ENCODE measurements around the gene SLC35G6.

The SLC35G6 gene

DNA sequence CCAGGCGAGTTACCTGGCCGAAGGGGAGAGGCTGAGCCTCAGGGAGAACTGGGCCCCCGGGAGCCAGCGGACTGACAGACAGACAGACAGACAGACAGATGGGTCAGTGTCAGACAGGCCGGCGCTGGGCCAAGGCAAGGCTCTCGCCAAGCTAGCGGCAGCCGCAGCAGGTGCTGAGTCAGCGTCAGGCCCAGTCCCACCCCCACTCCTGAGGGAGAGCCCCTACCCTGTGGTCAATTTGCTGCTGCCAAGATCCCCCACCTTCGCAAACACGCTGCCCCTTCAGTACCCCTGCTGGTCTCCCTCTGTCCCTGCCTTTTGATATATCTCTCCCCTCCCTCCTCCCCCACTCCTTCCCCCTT, 40.4 kb upstream of the SLC35G6 start:
- H3K27me3 ChIP-seq (ENCODE audit: insufficient read depth, low read length, poor library complexity): peaks cover 2% of the 10 kb centered on the region
- peaks cover 4% of the 10 kb centered on the region; the same call in 1 of the 2 replicates for H3K36me3 ChIP-seq (ENCODE audit: insufficient read depth, low read length)
- no peak overlapping the region for H3K4me2 ChIP-seq (ENCODE audit: insufficient read depth, low read length)
- H2AFZ ChIP-seq (ENCODE audit: low read depth, low read length): no peak overlapping the region
- ATAC-seq (ENCODE audit: insufficient read depth, low read depth): no peak
- no peak for DNase-seq
- H3K9me3 ChIP-seq (ENCODE audit: insufficient read depth, low read length, severe bottlenecking): no peaks in the 10 kb centered on the region
- H3K27ac ChIP-seq (ENCODE audit: low read length): no peak overlapping the region
- TF ChIP-seq EZH2 (IDR thresholded peaks at IDR 0.05; ENCODE audit: borderline replicate concordance, low read depth, low read length, severe bottlenecking): no peak
- TF ChIP-seq, protein P1, sequence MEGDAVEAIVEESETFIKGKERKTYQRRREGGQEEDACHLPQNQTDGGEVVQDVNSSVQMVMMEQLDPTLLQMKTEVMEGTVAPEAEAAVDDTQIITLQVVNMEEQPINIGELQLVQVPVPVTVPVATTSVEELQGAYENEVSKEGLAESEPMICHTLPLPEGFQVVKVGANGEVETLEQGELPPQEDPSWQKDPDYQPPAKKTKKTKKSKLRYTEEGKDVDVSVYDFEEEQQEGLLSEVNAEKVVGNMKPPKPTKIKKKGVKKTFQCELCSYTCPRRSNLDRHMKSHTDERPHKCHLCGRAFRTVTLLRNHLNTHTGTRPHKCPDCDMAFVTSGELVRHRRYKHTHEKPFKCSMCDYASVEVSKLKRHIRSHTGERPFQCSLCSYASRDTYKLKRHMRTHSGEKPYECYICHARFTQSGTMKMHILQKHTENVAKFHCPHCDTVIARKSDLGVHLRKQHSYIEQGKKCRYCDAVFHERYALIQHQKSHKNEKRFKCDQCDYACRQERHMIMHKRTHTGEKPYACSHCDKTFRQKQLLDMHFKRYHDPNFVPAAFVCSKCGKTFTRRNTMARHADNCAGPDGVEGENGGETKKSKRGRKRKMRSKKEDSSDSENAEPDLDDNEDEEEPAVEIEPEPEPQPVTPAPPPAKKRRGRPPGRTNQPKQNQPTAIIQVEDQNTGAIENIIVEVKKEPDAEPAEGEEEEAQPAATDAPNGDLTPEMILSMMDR (IDR thresholded peaks at IDR 0.05; ENCODE audit: borderline replicate concordance, extremely low read depth, low read length, poor library complexity, severe bottlenecking): no peak
- peaks cover 23% of the 10 kb centered on the region for H3K4me1 ChIP-seq (ENCODE audit: insufficient read depth, low read length)
- H3K4me3 ChIP-seq (ENCODE audit: low read depth in 1 of 2, low read length in 2 of 2): no peak overlapping the region
- H3K9ac ChIP-seq (ENCODE audit: low read depth, low read length): no peak overlapping the region
- H4K20me1 ChIP-seq (ENCODE audit: insufficient read depth, low read length): no peaks in the 10 kb centered on the region
- H3K79me2 ChIP-seq (ENCODE audit: insufficient read depth, low read length): peaks cover 10% of the 10 kb centered on the region

DNA sequence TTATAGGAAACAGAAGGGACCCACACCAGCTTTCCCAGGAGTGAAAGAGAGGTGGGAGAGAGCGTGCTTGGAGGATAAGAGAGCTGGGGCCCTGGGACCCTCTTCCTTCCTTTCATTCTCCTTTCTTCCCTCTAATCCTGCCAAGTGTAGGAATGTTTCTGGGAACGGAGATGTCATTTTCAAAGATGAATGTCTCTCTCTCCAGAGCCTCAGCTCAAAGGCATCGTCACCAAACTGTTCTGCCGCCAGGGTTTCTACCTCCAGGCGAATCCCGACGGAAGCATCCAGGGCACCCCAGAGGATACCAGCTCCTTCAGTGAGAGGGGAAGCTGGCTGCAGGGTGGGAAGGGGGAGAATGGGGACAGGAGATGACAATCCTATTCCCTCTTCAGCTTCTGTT, 40.0 kb upstream of the SLC35G6 start:
- H3K4me1 ChIP-seq (ENCODE audit: insufficient read depth, low read length): peaks cover 19% of the 10 kb centered on the region
- peaks cover 5% of the 10 kb centered on the region for H3K79me2 ChIP-seq (ENCODE audit: insufficient read depth, low read length)
- peaks cover 3% of the 10 kb centered on the region; the same call in 1 of the 2 replicates for H3K36me3 ChIP-seq (ENCODE audit: insufficient read depth, low read length)
- no peak overlapping the region for H3K9ac ChIP-seq (ENCODE audit: low read depth, low read length)
- H2AFZ ChIP-seq (ENCODE audit: low read depth, low read length): no peak overlapping the region
- H3K4me2 ChIP-seq (ENCODE audit: insufficient read depth, low read length): no peak overlapping the region
- no peak for ATAC-seq (ENCODE audit: insufficient read depth, low read depth)
- H3K9me3 ChIP-seq (ENCODE audit: insufficient read depth, low read length, severe bottlenecking): no peaks in the 10 kb centered on the region
- no peak overlapping the region for H3K4me3 ChIP-seq (ENCODE audit: low read depth in 1 of 2, low read length in 2 of 2)
- H4K20me1 ChIP-seq (ENCODE audit: insufficient read depth, low read length): no peaks in the 10 kb centered on the region
- no peak for DNase-seq
- H3K27ac ChIP-seq (ENCODE audit: low read length): no peak overlapping the region
- TF ChIP-seq, protein P1 (IDR thresholded peaks at IDR 0.05; ENCODE audit: borderline replicate concordance, extremely low read depth, low read length, poor library complexity, severe bottlenecking): no peak
- TF ChIP-seq EZH2 (IDR thresholded peaks at IDR 0.05; ENCODE audit: borderline replicate concordance, low read depth, low read length, severe bottlenecking): no peak
- peaks cover 2% of the 10 kb centered on the region for H3K27me3 ChIP-seq (ENCODE audit: insufficient read depth, low read length, poor library complexity)

DNA sequence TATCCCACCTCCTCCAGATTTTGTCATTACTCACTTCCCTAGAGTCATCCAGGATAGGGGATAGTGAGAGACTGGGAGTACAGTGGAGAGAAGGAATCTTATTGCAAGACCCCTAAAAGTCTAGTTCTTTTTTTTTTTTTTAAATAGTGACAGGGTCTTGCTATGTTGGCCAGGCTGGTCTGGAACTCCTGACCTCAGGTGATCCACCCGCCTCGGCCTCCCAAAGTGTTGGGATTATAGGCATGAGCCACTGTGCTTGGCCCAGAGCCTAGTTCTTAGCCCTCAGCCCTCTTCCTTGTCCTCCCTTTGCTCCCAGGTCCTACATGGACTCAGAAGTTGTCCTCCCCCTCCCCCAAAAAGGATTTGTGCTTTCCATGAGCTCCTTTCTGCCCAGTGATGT, 39.1 kb upstream of the SLC35G6 start:
- no peaks in the 10 kb centered on the region for H3K9me3 ChIP-seq (ENCODE audit: insufficient read depth, low read length, severe bottlenecking)
- no peaks in the 10 kb centered on the region for H3K79me2 ChIP-seq (ENCODE audit: insufficient read depth, low read length)
- H3K9ac ChIP-seq (ENCODE audit: low read depth, low read length): no peak overlapping the region
- H3K4me3 ChIP-seq (ENCODE audit: low read depth in 1 of 2, low read length in 2 of 2): no peak overlapping the region
- DNase-seq (no peak), ATAC-seq (ENCODE audit: insufficient read depth, low read depth) (no peak)
- TF ChIP-seq EZH2 (IDR thresholded peaks at IDR 0.05; ENCODE audit: borderline replicate concordance, low read depth, low read length, severe bottlenecking): no peak
- TF ChIP-seq, protein P1 (IDR thresholded peaks at IDR 0.05; ENCODE audit: borderline replicate concordance, extremely low read depth, low read length, poor library complexity, severe bottlenecking): no peak
- H3K4me1 ChIP-seq (ENCODE audit: insufficient read depth, low read length): peaks cover 12% of the 10 kb centered on the region
- no peak overlapping the region for H2AFZ ChIP-seq (ENCODE audit: low read depth, low read length)
- H3K27ac ChIP-seq (ENCODE audit: low read length): no peak overlapping the region
- H4K20me1 ChIP-seq (ENCODE audit: insufficient read depth, low read length): no peaks in the 10 kb centered on the region
- H3K27me3 ChIP-seq (ENCODE audit: insufficient read depth, low read length, poor library complexity): peaks cover 2% of the 10 kb centered on the region
- H3K4me2 ChIP-seq (ENCODE audit: insufficient read depth, low read length): no peak overlapping the region
- H3K36me3 ChIP-seq (ENCODE audit: insufficient read depth, low read length): no peaks in the 10 kb centered on the region; the same call in 1 of the 2 replicates
